Measurements from ENCODE around the gene ASB16. TPM values are rescaled to one million over a fixed set of nuclear protein-coding genes. Genes with fewer than 3 reads are reported as not detected.
A peak's percentile ranks its signal among the peaks of the same experiment; 100 is the strongest.

The ASB16 gene
- total RNA-seq, 1 donor from 2014 or later, result not detected

- TF ChIP-seq EZH2 (IDR thresholded peaks at IDR 0.05) (no peak), EZH2phosphoT487 (IDR thresholded peaks at IDR 0.05) (no peak), CTCF (IDR thresholded peaks at IDR 0.05) (no peak)
Observed at GRCh38 chr17:44221084-44221861, 50.8 kb downstream of the ASB16 start.

GRCh38 chr17:44221862-44222111 lies 51.3 kb downstream of the ASB16 start:
- Mint-ChIP-seq H3K9me3 (no peaks in the 10 kb centered on the region), H3K27me3 (ENCODE audit: insufficient read depth, low read depth) (peaks cover 17% of the 10 kb centered on the region), H3K36me3 (peaks cover 3% of the 10 kb centered on the region), H3K4me1 (peaks cover 23% of the 10 kb centered on the region), H3K27ac (peak overlapping the region; percentile 17), H3K4me3 (peak overlapping the region; percentile 90)
- Histone ChIP-seq H3K9me3 (ENCODE audit: low read depth) (no peaks in the 10 kb centered on the region), H3K36me3 (no peaks in the 10 kb centered on the region), H2AFZ (replicated peaks) (no peak overlapping the region), H3K4me1 (peaks cover 10% of the 10 kb centered on the region), H4K20me1 (ENCODE audit: low read depth) (peaks cover 46% of the 10 kb centered on the region), H3K9ac (no peak overlapping the region), H3K27me3 (no peaks in the 10 kb centered on the region), H3F3A (ENCODE audit: low read depth) (peaks cover 32% of the 10 kb centered on the region), H3K27ac (no peak overlapping the region), H3K4me3 (peak overlapping the region; percentile 86), H3K79me2 (ENCODE audit: low read depth) (peaks cover 59% of the 10 kb centered on the region), H3K4me2 (peak overlapping the region; percentile 92)
- TF ChIP-seq CTCF (IDR thresholded peaks at IDR 0.05) (no peak), EZH2 (IDR thresholded peaks at IDR 0.05) (no peak)
- DNase-seq (ENCODE audit: low spot score), result no peak

More at GRCh38 chr17:44221084-44221861, 50.8 kb downstream of the ASB16 start:
- peak overlapping the region; percentile 92 for H3K4me2 ChIP-seq
- H3K36me3 Mint-ChIP-seq, result peaks cover 5% of the 10 kb centered on the region
- no peaks in the 10 kb centered on the region for H3K9me3 Mint-ChIP-seq
- peak overlapping the region; percentile 17 for H3K27ac Mint-ChIP-seq
- H3K79me2 ChIP-seq (ENCODE audit: low read depth), result peaks cover 64% of the 10 kb centered on the region
- H3K4me3 ChIP-seq, result peak overlapping the region; percentile 86
- H3K4me3 Mint-ChIP-seq, result peak overlapping the region; percentile 90
- no peaks in the 10 kb centered on the region for H3K9me3 ChIP-seq (ENCODE audit: low read depth)
- no peak overlapping the region for H2AFZ ChIP-seq (replicated peaks)
- DNase-seq (ENCODE audit: low spot score), result peak; percentile 92
- H3K27me3 Mint-ChIP-seq (ENCODE audit: insufficient read depth, low read depth), result peaks cover 17% of the 10 kb centered on the region
- peaks cover 51% of the 10 kb centered on the region for H4K20me1 ChIP-seq (ENCODE audit: low read depth)
- no peaks in the 10 kb centered on the region for H3K36me3 ChIP-seq
- peak overlapping the region; percentile 61 for H3K9ac ChIP-seq
- H3K27ac ChIP-seq, result peak overlapping the region; percentile 59
- H3K4me1 Mint-ChIP-seq, result peaks cover 26% of the 10 kb centered on the region
- H3K27me3 ChIP-seq, result no peaks in the 10 kb centered on the region
- H3K4me1 ChIP-seq, result peaks cover 10% of the 10 kb centered on the region
- H3F3A ChIP-seq (ENCODE audit: low read depth), result peaks cover 35% of the 10 kb centered on the region

GRCh38 chr17:44222112-44222869 lies 51.8 kb downstream of the ASB16 start:
- peaks cover 17% of the 10 kb centered on the region for H3K27me3 Mint-ChIP-seq (ENCODE audit: insufficient read depth, low read depth)
- peak overlapping the region; percentile 72 for H3K27ac Mint-ChIP-seq
- H3K4me1 Mint-ChIP-seq, result peaks cover 20% of the 10 kb centered on the region
- peak; percentile 84 for DNase-seq (ENCODE audit: low spot score)
- peak overlapping the region; percentile 90 for H3K4me3 Mint-ChIP-seq
- H3K36me3 Mint-ChIP-seq, result no peaks in the 10 kb centered on the region
- peaks cover 32% of the 10 kb centered on the region for H3F3A ChIP-seq (ENCODE audit: low read depth)
- TF ChIP-seq EZH2 (IDR thresholded peaks at IDR 0.05) (no peak), EZH2phosphoT487 (IDR thresholded peaks at IDR 0.05) (no peak), CTCF (IDR thresholded peaks at IDR 0.05) (peak; percentile 38)
- H3K27ac ChIP-seq, result no peak overlapping the region
- peak overlapping the region; percentile 86 for H3K4me3 ChIP-seq
- no peak overlapping the region for H3K9ac ChIP-seq
- H4K20me1 ChIP-seq (ENCODE audit: low read depth), result peaks cover 41% of the 10 kb centered on the region
- H3K79me2 ChIP-seq (ENCODE audit: low read depth), result peaks cover 54% of the 10 kb centered on the region
- H3K9me3 Mint-ChIP-seq, result no peaks in the 10 kb centered on the region
- H3K27me3 ChIP-seq, result no peaks in the 10 kb centered on the region
- peak overlapping the region; percentile 92 for H3K4me2 ChIP-seq
- H3K4me1 ChIP-seq, result peaks cover 10% of the 10 kb centered on the region
- H2AFZ ChIP-seq (replicated peaks), result no peak overlapping the region
- no peaks in the 10 kb centered on the region for H3K9me3 ChIP-seq (ENCODE audit: low read depth)
- H3K36me3 ChIP-seq, result no peaks in the 10 kb centered on the region

Data from neural progenitor cell (in vitro differentiated cells).